ENCODE measurements around the gene VAPA. TPM values are rescaled to one million over a fixed set of nuclear protein-coding genes. Genes with fewer than 3 reads are reported as not detected.
A peak's percentile ranks its signal among the peaks of the same experiment; 100 is the strongest.

Gene VAPA, protein sequence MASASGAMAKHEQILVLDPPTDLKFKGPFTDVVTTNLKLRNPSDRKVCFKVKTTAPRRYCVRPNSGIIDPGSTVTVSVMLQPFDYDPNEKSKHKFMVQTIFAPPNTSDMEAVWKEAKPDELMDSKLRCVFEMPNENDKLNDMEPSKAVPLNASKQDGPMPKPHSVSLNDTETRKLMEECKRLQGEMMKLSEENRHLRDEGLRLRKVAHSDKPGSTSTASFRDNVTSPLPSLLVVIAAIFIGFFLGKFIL
- 100 to 1,000 TPM; 195 to 237 (median 212) TPM for polyA plus RNA-seq (ENCODE audit: insufficient read length in 3 of 3)
- long read RNA-seq, donor 1, full-length matches to known transcripts: 112 of 120 reads
- long read RNA-seq, donor 1, partial matches to known transcripts: 0 of 120 reads
- long read RNA-seq, donor 1, other reads (novel, unspliced or antisense): 8 of 120 reads
- long read RNA-seq, donor 2, full-length matches to known transcripts: 91 of 98 reads
- long read RNA-seq, donor 2, partial matches to known transcripts: 0 of 98 reads
- long read RNA-seq, donor 2, other reads (novel, unspliced or antisense): 7 of 98 reads
- long read RNA-seq, donor 3, full-length matches to known transcripts: 81 of 86 reads
- long read RNA-seq, donor 3, partial matches to known transcripts: 5 of 86 reads
- long read RNA-seq, donor 3, other reads (novel, unspliced or antisense): 0 of 86 reads
- long read RNA-seq, donor 4, full-length matches to known transcripts: 82 of 157 reads
- long read RNA-seq, donor 4, partial matches to known transcripts: 69 of 157 reads
- long read RNA-seq, donor 4, other reads (novel, unspliced or antisense): 6 of 157 reads
- long read RNA-seq, donor 5, full-length matches to known transcripts: 48 of 89 reads
- long read RNA-seq, donor 5, partial matches to known transcripts: 33 of 89 reads
- long read RNA-seq, donor 5, other reads (novel, unspliced or antisense): 8 of 89 reads
- long read RNA-seq, donor 6, full-length matches to known transcripts: 74 of 82 reads
- long read RNA-seq, donor 6, partial matches to known transcripts: 0 of 82 reads
- long read RNA-seq, donor 6, other reads (novel, unspliced or antisense): 8 of 82 reads
- long read RNA-seq, donor 7, full-length matches to known transcripts: 93 of 93 reads
- long read RNA-seq, donor 7, partial matches to known transcripts: 0 of 93 reads
- long read RNA-seq, donor 7, other reads (novel, unspliced or antisense): 0 of 93 reads
- long read RNA-seq, donor 8, full-length matches to known transcripts: 29 of 63 reads
- long read RNA-seq, donor 8, partial matches to known transcripts: 34 of 63 reads
- long read RNA-seq, donor 8, other reads (novel, unspliced or antisense): 0 of 63 reads
- long read RNA-seq, donor 9, full-length matches to known transcripts: 81 of 87 reads
- long read RNA-seq, donor 9, partial matches to known transcripts: 0 of 87 reads
- long read RNA-seq, donor 9, other reads (novel, unspliced or antisense): 6 of 87 reads
- long read RNA-seq, donor 10, full-length matches to known transcripts: 54 of 144 reads
- long read RNA-seq, donor 10, partial matches to known transcripts: 90 of 144 reads
- long read RNA-seq, donor 10, other reads (novel, unspliced or antisense): 0 of 144 reads
- long read RNA-seq, donor 11, full-length matches to known transcripts: 70 of 132 reads
- long read RNA-seq, donor 11, partial matches to known transcripts: 56 of 132 reads
- long read RNA-seq, donor 11, other reads (novel, unspliced or antisense): 6 of 132 reads
- long read RNA-seq, donor 12, full-length matches to known transcripts: 105 of 112 reads
- long read RNA-seq, donor 12, partial matches to known transcripts: 0 of 112 reads
- long read RNA-seq, donor 12, other reads (novel, unspliced or antisense): 7 of 112 reads
- long read RNA-seq, donor 13, full-length matches to known transcripts: 50 of 50 reads
- long read RNA-seq, donor 13, partial matches to known transcripts: 0 of 50 reads
- long read RNA-seq, donor 13, other reads (novel, unspliced or antisense): 0 of 50 reads
- long read RNA-seq, donor 14: 0 reads
- long read RNA-seq, donor 15: 0 reads
- long read RNA-seq, donor 16, full-length matches to known transcripts: 123 of 123 reads
- long read RNA-seq, donor 16, partial matches to known transcripts: 0 of 123 reads
- long read RNA-seq, donor 16, other reads (novel, unspliced or antisense): 0 of 123 reads

DNA sequence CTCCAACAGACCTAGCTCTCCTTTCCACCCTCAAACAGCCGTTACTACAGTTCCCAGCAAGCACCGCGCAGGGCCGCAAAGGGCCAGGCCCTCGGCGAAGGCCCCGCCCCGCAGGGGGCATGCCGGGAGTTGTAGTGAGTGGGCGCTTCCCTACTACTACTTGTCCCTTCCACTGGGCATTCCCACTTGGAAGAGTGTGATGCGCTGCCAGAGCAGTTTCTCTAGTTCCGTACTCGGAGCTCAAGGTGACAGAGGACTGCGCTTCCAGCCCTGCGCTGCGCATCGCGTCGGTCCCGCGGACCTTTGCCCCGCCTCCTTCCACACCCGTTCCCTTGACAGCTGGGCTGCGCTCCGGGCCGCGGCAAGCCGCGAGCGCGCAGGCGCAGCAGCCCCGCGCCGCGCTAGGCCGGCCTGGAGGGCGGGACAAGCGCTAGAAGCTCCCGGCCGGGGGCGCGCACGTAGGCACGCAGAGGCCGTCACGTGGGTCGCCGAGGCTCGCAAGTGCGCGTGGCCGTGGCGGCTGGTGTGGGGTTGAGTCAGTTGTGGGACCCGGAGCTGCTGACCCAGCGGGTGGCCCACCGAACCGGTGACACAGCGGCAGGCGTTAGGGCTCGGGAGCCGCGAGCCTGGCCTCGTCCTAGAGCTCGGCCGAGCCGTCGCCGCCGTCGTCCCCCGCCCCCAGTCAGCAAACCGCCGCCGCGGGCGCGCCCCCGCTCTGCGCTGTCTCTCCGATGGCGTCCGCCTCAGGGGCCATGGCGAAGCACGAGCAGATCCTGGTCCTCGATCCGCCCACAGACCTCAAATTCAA, at the start of gene VAPA:
Gene VAPA, plus strand, starts transcription at position 491 of the 808 bp plus-strand sequence. Its CDS starts 241 bp downstream, at position 732.
- DNase-seq: peak; percentile 96

DNA sequence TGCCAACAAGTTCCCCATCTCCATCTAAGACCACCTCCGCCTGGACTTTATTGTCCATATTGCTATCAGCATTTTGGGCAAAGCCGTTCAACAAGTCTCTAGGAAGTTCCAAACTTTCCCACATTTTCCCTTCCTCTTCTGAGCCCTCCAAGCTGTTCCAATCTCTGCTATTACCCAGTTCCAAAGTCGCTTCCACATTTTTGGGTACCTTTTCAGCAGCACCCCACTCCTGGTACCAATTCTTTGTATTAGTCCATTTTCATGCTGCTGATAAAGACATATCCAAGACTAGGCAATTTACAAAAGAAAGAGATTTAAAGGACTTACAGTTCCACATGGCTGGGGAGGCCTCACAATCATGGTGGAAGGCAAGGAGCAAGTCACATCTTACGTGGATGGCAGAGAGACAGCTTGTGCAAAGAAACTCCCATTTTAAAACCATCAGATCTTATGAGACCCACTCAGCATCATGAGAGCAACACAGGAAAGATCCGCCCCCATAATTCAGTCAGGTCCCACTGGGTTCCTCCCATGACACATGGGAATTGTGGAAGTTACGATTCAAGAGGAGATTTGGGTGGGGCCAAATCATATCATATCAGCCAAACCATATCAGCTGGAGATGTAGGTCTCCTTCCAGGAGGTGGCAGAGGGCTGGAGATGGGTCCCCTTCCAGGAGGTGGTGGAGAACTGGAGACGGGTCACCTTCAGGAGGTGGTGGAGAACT, 47.9 kb upstream of the VAPA start:
- no peak for DNase-seq

DNA sequence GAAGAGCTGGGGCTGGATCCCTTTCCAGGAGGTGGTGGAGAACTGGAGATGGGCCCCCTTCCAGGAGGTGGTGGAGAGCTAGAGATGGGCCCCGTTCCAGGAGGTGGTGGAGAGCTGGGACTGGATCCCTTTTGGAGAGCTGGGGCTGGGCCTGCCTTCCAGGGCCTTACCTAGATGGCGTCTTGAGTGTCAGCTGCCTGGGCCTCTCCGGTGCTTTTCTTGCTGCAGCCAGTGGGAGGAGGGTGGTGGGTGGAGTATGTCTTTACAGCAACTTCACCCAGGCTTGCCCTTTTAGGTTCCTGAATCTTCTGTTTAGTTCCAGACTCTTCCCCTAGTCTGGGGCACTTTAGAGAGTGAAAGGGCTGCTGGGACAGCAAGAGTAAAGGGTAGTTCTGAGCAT, 47.2 kb upstream of the VAPA start:
- no peak for DNase-seq

DNA sequence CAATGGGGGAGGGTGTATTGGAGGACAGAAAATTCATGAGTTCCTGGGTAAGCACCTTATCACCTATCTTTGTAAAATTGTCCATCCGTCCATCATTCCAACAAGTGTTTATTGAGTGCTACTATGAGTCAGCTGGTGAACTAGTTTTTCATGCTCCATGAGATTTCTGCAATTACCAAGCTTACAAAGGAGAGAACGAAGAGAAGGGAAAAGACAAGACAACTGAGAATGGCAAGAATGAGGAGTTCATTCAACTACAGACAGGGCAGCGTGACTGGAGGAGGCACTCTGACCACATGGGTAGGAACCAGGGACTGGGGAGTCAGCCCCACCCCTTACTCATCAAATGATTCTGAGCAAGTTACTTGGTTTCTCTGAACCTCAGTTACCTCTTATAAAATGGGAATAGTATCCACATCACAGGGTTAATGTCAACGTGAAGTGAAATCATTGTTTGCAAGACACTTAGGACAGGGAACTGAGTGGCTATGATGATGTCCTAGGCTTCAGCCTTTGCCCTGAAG, 46.7 kb upstream of the VAPA start:
- DNase-seq: no peak

DNA sequence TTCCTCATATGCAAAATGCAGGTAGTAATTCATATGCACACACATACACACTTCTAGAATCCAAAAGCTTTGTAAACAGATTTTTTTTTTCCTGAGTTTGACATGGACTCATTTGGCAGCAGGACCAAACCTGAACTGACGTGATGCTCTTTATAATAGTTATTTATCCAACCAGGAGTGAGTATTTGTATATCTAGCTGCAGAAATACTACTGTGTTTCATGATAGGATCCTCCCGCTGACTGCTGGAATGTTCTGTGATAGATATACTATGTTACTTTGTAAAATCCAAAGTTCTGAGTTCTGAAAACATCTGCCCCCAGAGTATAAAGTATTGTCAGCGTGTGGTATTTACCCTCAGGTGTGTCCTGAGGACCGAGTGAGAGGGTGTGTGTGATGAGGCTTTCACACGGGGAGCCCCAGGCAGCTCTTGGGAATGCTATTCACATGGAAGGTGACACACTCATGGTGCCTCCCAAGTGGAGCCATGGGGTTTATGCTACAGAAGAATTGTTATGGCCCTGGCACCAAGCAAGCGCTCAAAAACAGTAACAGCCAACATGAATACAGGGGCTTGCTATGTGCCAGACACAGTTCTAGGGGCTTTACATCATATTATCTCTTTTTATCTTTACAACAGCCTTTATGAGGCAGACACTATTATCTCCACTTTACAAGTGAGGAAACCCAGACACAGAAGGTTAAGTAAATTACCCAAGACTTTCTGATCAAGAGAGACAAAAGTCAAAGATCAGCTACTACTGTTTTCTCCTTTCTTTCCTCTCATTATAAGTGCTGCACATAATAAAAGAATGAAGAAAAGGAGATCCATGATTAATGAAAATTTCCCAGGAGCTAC, 44.7 kb upstream of the VAPA start:
- no peak for DNase-seq

DNA sequence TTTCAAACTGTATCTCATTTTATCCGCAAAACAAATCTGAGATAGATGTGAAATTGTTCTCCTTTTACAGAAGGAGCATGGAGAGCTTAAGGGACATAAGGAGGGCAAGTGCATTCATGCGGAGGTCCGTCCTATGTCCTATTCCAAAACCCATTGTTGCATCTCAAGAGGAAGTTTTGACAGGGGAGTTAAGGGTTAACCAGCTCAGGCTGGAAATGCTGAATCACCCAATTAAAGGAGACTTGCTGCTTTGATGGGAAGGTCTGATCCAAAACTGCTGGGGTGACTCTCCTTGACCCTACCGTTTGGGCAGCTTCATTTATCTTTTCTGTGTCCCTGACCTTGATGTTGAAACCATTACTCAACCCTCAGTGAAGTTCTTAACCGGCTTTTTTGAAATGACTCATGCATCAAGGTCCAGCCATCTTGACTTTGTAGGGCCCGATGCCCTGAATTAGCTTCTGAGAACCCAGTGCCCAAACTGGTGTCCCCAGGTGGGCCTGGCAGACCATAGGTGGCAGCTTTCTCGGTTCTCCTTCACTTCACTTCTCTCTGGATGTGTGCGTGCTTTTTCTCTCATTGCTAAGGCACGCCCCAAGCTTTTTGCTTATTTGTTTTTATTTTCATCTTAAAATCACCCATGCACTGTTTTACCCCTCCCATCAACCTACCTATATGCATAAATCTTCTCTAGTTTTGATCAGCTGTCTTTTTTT, 43.9 kb upstream of the VAPA start:
- DNase-seq: no peak

DNA sequence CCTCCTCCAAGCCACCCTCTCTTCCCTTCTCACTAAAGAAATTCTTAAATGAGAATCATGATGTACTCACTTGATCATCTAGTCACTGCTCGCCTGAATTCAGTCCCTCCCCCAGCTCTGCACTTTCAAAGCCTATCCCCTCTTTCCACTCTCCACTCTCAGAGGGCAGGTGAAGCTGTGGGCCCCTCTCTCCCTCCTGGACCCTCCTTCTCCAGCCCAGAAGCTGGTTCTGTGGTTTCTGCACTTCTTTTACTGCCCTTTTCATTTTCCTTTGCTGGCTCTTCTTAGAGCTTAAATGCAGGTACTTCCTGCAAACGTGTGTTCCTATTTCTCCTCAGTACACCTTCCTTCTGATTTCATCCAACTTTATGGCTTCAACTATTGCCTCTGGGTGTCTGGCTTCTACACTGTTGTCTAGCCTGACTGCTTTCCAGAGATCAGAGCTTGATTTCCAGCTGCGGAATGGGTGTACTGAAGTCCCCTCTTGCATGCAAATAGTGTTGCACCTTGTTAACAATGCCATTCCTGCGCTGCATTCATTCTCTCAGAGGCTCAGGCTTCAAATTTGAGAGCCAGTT, 43.3 kb upstream of the VAPA start:
- no peak for DNase-seq

DNA sequence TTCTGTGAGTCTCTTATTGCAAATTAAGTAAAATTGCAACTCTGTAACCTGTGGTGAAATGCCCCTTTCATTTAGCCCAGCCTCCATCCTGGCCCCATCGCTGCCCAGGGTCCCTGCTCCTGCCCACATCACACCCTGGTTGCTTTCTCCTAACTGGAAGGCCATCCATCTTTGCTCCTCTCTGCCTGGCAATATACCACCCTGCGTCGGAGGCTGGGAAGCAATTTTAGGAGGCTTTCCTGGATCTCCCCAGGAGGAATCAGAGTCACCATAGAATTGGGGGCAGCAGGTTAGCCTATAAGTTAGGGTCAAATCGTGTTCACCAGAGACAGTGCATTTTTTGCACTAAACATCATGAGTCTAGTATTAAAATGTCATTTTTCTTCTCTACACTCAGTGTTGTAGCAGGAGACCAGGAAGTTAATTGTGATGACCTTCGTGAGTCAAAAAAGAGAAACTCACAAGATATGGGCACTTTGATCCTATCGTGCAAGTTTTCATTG, 42.5 kb upstream of the VAPA start:
- DNase-seq: no peak

DNA sequence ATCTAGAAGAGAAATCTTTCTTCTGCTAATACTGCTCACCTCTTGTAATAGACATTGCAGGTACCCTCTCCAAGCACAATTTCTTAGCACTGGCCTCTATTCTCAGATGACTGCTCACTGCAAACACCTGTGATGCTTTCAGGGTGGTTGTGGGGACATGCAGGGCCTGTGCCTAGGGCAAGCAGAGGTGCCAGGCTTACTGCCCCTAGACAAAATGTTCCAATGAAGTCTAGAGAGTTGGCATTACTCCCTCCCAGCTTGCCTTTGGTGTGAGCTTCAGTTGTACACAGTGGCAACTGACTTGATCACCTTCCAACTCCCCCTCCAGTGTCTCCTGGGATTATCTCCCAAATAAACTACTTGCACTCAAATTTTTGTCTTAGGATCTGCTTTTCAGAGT, 41.0 kb upstream of the VAPA start:
- DNase-seq: no peak

DNA sequence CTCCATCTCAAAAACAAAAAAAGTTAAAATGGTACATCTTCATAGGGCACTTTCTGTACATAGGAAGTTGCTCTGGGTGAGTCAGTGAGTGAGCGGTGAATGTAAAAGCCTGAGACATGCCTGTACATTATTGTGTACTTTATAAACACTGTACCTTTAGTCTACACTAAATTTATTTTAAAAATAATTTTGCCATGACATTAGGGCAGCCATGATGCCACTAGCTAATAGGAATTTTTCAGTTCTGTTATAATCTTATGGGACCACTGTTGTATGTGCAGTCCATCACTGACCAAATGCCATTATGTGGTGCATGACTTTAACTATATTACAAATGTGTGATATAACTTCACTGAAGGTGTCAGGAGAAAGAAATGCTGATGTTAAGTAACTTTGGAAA, 39.1 kb upstream of the VAPA start:
- DNase-seq: no peak

DNA sequence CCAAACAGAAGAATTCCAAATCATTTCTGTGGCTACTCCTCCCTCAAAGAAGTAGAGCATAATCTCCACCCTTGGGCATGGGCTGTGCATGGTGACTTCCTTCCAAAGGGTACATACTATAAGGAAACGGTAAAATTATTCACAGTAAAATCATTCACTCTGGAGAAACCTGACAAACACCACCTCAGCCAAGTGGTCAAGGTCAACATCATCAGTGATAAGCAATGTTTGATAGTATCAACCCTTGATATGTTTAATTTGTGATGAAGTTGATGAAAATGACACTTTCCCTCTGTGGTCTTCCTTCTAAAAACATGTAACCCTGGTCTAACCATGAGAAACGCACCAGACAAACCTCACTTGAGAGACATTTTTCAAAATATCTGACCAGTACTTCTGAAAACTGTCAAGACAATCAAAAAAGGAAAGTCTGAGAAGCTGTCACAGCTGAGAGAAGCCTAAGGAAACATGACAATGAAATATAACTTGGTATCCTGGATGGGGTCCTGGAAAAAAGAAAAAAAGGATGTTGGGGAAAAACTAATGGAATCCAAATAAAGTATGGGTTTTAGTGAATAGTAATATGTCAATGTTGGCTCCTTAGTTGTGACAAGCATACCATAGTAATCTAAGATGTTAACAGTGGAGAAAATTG, 37.5 kb upstream of the VAPA start:
- DNase-seq: no peak

DNA sequence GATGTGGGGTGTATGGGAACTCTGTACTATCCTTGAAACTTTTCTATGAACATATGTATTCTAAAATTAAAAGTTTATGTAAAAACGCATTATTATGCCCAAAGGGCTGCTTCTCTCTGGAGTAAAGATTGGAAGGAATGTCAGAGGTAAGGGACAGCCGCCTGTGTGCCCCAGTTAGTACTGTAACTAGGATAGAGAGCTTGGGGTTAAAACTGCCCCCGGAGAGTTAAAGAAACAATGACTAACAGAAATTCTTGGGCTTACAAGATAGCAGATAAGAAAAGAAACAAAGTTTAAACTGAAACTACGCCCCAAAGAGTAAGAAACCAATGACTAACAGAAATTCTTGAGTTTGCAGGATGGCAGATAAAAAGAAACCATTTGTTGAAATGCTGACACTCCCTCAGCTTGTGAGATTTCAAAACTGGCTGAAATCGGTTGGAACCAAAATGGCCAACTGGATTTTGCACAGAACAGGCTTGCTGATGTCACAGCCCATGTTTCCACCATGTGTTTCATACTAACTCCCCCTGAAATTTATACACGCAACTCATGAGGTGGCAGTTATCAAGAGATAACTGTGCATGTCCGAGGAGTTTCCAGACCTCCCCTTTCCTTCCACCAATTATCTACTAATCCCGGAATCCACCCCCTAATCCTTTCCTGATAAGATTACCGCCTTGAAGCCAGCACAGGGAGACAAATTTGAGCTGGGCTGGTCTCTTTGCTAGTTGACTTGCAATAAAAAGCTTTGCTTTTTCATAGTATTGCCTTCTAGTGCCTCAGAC, 36.8 kb upstream of the VAPA start:
- DNase-seq: no peak

DNA sequence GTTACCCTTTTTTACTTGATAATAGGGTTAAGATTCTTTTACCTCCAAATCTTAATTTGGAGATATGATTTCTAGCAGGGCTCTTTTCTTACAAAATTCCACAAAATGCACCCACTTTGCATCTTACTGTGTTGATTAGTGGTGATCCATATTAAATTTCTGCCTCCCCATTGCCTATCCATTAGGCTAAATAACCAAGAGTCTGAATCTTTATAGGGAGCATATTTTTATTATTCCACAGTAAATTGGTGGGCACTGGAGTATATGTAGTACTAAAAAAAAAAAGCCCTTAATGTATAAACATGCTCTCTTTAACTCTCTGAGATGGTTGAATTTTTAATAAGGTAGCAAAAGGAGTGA, 36.2 kb upstream of the VAPA start:
- no peak for DNase-seq

DNA sequence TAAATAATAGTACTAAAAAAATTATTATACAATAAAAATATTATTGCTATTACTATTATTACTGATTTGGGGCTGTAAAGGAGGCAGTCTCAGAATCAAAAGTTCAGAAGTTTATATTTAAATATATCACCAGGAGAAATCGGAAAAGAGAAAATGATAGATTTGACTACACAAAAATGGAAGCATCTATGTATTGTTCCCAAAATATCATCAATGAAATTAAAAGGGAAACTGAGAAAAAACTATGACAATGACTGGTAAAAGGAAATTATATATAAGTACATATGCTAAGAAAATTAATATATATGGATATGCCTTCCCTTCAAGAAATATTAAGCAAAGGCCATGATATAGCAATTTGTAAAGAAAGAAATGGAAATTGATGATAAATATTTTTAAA, 35.7 kb upstream of the VAPA start:
- no peak for DNase-seq

DNA sequence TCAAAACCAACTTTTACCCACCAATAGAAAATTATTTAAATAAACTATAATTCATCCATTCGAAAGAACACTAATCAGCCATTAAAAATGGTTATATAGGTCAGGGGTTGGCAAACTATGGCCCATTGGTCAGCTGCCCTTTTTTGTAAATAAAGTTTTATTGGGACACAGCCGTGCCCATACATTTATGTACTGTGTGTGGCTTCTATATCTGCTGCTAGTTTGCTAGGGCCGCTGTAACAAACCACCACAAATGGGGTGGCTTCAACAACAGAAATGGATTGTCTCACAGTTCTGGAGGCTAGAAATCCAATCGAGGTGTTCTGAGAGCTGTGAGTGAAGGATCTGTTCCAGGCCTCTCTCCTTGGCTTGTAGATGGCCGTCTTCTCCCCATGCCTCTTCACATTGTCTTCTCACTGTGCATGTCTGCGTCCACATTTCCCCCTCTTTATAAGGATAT, 35.0 kb upstream of the VAPA start:
- DNase-seq: no peak
